ENCODE measurements around the gene PODXL.

PODXL gene

DNA sequence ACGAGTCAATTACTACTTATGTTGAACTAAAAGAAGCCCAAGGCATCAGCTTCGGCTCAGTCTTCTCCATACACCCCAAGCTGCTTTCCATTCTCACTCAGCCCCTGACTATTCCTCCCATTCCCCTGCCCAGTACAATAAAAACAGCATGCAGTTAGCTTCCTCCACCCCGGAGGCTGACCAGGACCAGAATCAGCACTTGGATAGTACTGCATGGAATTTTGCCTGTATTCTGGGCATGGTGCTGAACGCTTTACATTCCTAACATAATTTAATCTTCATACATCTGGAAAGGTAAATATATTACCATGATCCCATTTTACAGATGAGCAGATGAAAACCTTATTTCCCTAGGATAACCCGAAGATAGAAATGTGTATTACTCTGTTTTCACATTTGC, 7.5 kb upstream of the PODXL start:
- no peak for DNase-seq

DNA sequence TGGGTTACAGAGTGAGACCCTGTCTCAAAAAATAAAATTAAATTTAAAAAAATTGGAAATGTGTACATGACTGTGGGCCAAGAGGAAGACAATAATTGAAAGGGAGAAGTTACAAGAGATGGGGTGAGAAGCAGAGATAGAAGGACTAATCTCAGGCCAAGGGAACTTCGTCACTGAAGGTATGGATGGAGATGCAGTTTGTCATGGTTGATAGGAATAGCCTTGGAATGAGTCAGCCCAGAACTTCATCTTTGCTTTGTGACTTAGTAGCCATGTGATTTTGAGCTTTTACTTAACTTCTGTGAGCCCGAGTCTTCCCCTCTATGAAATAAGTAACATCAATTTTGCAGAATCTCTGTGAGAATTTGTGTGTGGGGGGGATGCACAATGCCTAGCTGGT, 6.5 kb upstream of the PODXL start:
- DNase-seq: no peak

- DNase-seq: no peak
These were observed 3.6 kb upstream of the PODXL start for GRCh38 chr7:131560061-131560460.

DNA sequence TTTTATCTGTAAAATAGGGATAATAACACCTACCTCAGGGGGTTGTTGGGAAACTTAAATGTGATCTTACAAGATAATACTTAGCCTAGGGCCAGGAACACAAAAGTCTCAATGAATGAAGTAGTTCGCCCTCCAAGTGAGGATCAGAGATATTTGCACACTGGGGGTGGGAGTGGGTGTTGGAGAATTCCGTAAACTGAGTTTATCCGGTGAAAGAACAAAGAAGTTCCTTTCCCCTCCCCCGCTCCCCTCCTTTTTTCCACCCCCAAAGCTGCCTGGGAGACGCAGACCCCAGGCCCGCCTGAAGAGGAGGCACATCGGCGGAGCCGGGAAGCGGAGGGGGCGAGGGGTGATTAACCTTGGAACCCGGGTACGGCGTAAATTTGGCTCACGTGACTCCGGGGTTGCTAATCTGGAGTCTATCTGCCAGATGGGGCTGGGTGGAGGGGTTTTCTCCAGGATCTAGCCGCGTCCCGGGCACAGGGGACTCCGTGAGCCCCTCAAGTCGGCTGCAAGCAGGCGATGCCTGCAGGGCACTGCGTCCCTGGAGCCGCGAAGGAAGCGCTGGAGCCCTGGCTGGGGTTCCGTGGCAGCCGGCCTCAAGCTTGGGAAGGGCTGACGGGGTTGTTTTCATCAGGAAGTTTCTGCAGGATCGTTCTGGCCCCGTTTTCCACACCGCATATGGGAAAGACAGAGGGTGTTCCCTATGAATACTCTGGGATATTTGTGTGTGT, 1.4 kb upstream of the PODXL start:
- no peak for DNase-seq

DNA sequence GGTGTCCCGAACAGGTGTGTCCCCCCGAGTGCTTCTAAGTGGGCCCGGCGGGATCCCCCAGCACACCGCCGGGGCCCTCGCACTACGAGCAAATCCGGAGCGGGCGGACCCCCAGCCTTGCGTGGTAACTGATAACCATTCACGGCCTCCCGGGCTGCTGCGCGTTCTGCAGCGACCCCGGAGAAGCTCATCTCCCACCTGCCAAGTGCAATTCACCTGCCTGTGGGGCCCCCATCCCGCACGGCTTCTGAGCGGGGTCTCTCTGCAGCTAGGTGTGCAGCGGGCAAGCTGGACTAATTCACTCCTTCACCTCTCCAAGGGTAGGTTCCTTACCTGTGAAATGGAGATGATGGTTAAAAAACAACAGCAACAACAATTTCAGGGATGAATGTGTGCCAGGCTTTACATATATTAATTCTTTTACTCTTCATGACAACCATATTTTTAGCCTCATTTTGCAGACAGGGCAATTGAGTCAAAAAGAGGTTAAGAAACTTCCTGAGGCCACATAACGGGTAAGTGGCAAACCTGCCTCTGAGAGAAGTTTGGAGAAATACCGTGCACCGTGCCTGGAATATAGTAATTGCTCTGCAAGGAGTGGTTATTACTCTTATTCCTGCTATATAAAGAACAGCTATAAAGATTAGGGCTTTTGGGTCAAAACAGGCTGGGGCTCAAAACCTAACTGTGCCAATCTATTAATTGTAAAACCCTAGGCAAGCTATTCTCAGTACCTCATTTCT, 652 bp upstream of the PODXL start:
- DNase-seq: peak; percentile 66

DNA sequence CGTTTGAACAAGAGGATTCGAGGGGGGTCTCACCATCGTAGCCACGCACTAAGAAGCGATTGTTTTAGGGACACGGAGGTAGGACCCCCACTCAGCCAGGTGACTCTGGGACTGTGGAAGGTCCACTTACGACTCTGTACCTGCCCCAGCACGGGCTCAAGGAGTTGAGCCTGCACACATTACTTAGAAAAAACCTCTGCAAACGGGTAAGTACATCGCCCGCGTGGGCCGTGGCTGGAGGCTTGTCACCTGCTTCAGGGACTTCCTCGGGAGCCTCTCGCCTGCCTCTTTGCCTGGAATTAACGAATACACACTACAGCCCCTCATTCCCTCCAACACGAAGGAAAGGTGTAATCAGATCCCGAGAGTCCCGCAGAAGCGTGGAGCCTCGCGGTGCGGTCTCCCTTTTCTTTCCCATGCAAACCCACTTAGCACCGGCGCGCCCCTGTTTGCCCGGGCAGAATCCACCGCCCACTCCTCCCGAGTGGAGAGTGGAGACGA, 826 bp downstream of the PODXL start:
- peak; percentile 27 for DNase-seq

GRCh38 chr7:131554880-131555516, 1.4 kb downstream of the PODXL start:
- peak; percentile 8 for DNase-seq

DNA sequence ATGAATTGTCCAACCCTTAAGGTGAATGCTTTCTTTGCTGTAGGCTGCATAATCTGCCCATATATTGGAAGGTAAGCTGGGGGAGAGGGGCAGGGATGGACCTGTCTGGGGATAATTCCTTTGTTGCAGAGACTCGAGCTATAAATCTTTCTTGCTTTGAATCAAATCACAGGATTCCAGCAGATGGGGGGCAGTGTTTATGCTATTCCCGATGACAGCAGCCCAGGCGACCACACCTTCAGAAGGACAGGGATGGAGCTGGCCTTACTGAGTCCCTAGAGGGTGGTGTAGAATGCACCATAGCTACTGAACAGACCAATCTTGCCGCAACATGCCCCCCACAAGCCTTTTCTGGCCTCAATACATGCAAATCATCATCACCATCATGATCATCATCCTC, 2.5 kb downstream of the PODXL start:
- no peak for DNase-seq

DNA sequence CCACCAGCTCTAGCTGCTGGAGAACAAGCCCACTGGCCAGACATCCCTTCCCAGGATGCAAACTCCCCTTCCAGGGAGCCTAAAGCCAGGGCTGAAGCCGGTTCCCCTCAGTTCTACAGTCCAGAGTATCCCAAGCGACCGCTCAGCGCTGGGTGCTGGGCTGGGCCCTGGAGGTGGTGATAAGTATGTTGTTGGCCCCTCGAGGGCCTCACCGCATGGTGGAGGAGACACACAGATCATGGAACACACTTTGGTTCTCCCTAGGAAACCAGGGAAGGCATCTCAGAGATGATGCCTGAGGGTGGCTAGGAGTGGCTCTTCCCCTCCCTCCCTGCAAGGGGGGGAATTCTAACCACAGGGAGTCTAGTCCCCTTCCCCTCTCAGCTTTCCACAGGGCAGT, 4.4 kb downstream of the PODXL start:
- DNase-seq: no peak

DNA sequence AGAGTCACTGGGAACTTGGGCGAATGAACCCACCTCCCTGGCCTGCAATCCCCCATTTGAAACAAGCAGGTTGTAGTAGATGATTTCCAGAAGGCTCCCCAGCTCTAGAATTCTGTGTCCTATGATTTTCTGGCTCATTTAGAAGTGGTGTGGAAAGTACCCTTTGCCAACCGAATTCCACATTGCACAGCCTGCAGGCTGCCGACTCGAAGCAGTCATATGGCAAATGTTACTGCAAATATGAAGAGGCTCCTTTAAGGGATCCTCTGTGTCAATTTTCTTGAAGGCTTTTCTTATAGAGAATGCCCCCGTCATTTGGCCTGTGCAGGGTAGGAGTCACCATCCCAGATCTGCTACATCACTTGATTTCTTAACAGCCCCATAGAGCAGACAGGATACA, 5.6 kb downstream of the PODXL start:
- no peak for DNase-seq

GRCh38 chr7:131548371-131548770, 8.1 kb downstream of the PODXL start:
- DNase-seq: no peak

DNA sequence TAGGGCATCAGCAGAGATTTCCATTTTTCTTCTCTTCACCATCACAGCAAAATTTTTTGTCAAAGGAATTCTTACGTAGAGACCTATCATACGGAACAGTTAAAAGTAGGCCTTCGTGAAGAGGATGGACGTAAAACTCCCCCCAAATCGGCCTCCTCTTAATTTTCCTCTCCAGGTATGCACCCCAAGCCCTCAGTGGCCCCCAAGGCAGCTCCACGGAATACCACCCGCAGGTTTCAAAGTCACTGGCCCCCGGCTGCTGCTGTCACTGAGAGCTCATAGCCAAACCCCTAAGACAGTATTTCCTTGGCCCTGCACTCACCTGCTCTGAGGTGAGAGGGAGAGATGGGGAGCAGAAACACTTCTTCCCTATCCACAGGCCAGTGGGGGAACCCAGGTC, 8.8 kb downstream of the PODXL start:
- DNase-seq: no peak

- no peak for DNase-seq
These were observed 9.8 kb downstream of the PODXL start for GRCh38 chr7:131546583-131547141.

DNA sequence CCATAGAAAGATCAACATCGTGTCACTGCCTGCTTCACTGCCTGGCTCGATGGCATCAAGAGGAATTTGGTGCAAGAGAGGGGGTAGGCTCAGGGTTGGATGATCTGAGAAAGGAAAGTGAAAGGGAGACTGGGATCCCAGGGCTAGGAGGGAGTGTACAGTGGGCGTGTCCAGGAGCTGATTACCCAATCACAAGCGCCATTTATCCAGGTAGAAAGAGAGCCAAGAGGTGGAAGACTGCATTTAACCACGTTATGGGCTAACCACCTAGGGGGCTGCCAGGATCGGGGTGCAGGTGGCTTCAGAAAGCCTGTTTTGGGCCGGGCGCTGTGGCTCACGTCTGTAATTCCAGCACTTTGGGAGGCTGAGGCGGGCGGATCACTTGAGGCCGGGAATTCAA, 10.3 kb downstream of the PODXL start:
- DNase-seq: no peak

GRCh38 chr7:131544449-131545301, 11.8 kb downstream of the PODXL start:
- DNase-seq: no peak

DNA sequence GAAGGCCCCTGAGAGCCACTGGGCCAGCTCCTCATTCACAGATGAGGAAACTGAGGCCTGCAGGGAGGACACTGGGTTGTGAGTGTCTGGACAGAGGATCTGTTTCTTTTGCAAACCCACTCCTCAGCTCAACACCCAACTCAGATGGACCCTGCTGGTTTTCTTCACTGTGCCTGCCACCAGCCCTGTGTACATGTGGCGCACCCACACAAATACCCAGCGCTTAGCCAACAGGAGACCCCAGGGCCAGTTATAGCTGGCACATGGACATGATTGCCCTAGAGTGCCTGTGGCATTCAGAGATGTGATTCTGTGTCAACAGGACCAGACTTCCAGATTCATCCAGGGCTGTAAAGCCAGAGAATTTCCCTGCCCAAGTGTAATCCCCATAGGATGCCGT, 12.4 kb downstream of the PODXL start:
- DNase-seq: no peak

DNA sequence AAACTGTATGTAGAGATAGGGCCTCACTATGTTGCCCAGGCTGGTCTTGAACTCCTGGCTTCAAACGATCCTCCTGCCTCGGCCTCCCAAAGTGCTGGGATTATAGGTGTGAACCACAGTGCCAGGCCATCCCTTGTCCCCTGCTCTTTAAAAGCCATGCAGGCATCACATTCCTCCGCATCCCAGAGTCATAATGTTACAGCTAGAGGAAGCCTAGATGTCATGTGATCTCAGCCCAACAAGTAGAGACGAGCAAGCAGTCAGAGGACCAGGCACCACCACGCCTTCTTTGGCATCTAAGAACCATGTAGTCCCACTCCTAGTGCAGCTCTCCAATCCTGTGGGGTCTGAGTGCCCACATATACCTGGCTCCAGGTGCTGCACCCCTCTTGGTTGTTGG, 13.1 kb downstream of the PODXL start:
- no peak for DNase-seq

DNA sequence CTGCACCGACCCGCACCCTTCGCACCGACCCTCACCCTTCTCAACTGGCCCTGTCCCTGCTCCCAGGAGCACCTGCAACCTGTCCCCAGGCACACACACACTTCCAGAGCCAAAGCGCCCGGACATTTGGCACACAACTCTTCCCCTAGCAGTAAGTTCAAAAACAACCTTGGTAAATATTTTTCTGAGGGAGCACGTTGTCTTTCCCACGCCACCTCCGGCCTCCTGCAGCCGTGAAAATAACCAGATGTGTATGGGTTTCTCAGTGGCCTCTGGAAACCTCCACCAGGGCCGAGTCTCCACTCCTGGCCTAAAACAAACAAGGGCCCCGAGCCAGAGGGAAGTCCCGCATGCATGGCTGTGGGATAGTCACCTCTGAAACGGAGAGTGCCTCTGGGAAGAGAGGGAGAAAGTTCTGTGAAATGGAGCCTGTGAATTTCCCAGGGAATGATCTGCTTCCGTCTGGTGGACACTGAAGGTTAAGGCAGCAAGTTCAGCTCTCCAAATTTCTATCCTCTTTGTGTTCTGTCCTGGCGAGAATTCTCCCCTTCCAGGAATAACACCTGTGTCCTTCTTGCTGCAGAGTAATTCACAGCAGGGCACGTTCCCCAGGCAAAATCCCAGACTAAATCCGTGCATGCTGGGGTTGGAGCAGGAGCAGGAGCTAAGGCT, 15.8 kb downstream of the PODXL start:
- no peak for DNase-seq

- no peak for DNase-seq
These were observed 17.6 kb downstream of the PODXL start for GRCh38 chr7:131538813-131539179.

GRCh38 chr7:131538071-131538812, 18.2 kb downstream of the PODXL start:
- DNase-seq: no peak

DNA sequence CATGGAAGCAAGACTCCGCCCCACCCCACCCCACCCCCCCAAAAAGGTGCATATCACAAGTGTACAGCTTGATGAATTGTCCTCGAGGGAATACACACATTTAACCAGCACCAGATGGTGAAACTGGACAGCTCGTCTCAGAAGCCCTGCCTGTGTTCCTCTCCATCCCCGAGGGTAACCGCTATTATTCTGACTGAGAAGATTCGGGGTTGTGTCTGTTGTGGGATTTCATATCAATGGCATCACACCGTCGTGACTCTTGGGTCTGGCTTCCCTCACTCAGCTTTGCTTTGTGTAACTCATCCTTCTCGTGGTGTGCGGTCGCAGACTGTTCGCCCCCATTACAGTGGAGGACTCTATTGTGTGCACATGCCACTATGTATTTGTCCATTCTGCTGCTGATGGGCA, 18.9 kb downstream of the PODXL start:
- no peak for DNase-seq

All from NCI-H1105 treated with DMSO at 0.1 percent for 48 hours (cell line).